ENCODE data around the gene CDKN1A.
A peak's percentile ranks its signal among the peaks of the same experiment; 100 is the strongest.

CDKN1A gene

DNA sequence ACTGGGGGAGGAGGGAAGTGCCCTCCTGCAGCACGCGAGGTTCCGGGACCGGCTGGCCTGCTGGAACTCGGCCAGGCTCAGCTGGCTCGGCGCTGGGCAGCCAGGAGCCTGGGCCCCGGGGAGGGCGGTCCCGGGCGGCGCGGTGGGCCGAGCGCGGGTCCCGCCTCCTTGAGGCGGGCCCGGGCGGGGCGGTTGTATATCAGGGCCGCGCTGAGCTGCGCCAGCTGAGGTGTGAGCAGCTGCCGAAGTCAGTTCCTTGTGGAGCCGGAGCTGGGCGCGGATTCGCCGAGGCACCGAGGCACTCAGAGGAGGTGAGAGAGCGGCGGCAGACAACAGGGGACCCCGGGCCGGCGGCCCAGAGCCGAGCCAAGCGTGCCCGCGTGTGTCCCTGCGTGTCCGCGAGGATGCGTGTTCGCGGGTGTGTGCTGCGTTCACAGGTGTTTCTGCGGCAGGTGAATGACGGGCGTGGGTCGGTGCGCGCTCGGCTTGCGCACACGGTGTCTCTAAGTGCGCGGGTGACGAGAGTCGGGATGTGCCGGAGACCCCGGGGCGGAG, at the start of gene CDKN1A:
CDKN1A (plus strand) TSS at position 227 of the 555 bp plus-strand sequence. CDS start 5,388 bp downstream, outside the sequence.
- peak within 1 kb of the TSS; percentile 95 to 97 for H3K27ac Mint-ChIP-seq
- DNase-seq (peak; percentile 79), ATAC-seq (peak; percentile 74)
- H3K27me3 Mint-ChIP-seq = peaks cover 16% of the 10 kb centered on the region
- peaks cover 73% of the 10 kb centered on the region for H3K4me1 Mint-ChIP-seq
- peak within 1 kb of the TSS; percentile 98 to 100 for H3K4me3 Mint-ChIP-seq
- H3K9me3 Mint-ChIP-seq = no peaks in the 10 kb centered on the region

DNA sequence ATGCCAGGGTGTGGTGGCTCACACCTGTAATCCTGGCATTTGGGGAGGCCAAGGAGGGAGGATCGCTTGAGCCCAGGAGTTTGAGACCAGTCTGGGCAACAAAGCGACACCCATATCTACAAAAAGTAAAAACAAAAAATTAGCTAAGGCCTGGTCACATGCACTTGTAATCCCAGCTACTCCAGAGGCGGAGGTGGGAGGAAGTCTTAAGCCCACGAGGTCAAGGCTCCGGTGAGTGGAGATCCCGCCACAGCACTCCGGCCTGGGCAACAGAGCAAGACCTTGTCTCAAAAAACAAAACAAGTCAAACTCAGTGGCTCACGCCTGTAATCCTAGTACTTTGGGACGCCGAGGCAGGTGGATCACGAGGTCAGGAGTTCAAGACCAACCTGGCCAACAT, 48.7 kb upstream of the CDKN1A start:
- Mint-ChIP-seq H3K9me3 (no peaks in the 10 kb centered on the region), H3K4me1 (peaks cover 16% of the 10 kb centered on the region), H3K27me3 (no peaks in the 10 kb centered on the region), H3K4me3 (no peak overlapping the region), H3K27ac (no peak overlapping the region)
- no peak for DNase-seq
- no peak for ATAC-seq

DNA sequence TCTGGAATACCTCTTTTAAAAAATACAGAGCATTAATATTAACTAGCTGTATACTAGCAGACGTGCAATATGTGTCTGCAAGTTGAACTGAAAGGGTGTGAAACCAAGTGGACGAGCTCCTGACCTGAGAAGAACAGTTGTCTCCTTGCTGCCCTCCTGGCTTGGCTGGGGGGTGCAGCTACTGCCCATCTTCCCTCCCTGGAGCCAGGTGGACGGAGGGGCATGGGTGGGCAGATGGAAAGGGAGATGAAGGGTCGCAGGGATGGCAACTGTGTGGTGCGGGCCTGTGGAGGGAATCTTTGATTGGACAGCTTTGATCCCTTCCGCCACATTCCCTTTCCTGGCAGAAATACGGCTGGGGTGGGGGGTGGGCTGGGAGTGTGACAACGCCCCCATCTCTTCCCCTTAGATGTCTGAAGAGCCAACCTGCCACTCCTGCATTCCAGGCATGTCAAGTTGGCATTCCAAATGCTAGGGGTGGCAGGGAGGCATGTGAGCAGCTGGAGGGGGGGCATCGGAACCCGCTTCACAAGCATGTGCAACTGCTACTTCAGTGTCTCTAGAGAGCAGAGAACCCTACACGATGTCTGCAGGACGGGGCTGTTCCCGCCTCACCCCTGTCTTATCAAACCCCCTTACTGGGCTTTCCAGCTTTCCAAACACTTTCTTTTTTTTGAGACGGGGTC, 47.0 kb upstream of the CDKN1A start:
- ATAC-seq = no peak
- Mint-ChIP-seq H3K4me3 (no peak overlapping the region), H3K4me1 (peaks cover 10% of the 10 kb centered on the region), H3K9me3 (no peaks in the 10 kb centered on the region), H3K27ac (no peak overlapping the region), H3K27me3 (no peaks in the 10 kb centered on the region)
- no peak for DNase-seq

DNA sequence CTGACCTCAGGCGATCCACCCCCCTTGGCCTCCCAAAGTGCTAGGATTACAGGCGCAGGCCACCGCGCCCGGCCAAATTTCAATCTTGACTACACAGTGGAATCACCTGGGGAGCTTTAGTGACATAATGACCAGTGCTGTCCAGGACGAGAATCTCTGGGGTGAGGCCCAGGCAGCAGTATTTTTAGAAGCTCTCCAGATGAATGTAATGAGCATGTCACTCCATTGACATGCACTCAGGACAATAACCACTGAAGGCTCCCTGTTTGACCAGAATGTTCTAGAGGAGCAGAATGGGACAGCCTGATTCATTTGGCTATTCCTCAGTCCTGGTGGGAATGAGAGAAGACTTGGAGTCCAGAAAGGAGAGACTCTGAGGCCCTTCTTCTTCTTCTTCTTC, 45.1 kb upstream of the CDKN1A start:
- no peak overlapping the region for H3K4me3 Mint-ChIP-seq
- DNase-seq = no peak
- H3K9me3 Mint-ChIP-seq = no peaks in the 10 kb centered on the region
- H3K27me3 Mint-ChIP-seq = peaks cover 7% of the 10 kb centered on the region
- H3K4me1 Mint-ChIP-seq = no peaks in the 10 kb centered on the region
- no peak for ATAC-seq
- H3K27ac Mint-ChIP-seq = peak overlapping the region in 1 of 2 donors; percentile 10

DNA sequence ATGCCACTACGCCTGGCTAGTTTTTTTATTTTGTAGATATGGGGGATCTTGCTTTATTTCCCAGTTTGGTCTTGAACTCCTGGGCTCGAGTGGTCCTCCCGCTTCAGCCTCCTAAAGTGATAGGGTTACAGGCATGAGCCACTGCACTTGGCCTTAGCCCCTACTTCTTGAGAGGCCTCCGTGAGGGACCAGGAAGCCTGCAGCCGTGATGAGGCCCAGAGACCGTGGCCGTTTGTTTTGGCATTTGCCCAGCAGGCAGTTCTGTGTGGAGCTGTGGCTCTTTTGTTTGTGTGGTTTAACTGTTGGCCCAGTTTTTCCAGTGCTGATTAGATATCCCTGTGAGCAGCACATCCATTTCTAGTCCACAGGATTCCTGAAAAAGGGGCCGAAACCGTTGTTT, 44.6 kb upstream of the CDKN1A start:
- H3K4me1 Mint-ChIP-seq = no peaks in the 10 kb centered on the region
- peaks cover 7% of the 10 kb centered on the region for H3K27me3 Mint-ChIP-seq
- no peak for ATAC-seq
- H3K9me3 Mint-ChIP-seq = no peaks in the 10 kb centered on the region
- H3K27ac Mint-ChIP-seq = peak overlapping the region in 1 of 2 donors; percentile 33
- DNase-seq = no peak
- H3K4me3 Mint-ChIP-seq = no peak overlapping the region

DNA sequence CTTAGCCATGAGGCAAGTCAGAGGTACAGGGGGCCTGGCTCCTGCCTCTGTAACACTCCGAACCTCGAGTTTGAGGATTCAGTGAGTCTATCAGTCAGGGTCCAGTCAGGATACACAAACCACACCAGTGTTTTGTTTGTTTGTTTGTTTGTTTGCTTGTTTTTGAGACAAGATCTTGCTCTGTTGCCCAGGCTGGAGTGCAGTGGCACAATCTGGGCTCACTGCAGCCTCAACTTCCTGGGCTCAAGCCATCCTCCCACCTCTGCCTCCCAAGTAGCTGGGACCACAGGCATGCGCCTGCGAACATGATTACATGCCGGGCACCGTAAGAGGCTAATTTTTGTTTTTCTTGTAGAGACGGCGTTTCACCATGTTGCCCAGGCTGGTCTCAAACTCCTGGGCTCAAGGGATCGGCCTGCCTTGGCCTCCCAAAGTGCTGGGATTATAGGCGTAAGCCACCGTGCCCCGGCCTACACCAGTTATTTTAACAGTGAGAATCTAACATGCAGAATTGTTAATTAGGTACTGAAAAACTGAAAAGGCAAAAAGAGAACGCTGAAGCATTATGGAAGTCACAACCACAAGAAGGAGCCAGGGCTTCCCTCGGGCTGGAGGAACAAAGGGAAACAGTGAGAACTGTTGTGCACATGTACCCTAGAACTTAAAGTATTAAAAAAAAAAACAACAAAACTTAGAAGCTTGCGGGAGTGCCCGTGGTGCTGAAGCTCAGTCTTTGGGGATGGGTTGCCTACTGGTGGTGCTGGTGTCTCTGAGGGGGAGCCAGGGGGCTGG, 44.0 kb upstream of the CDKN1A start:
- DNase-seq (no peak), ATAC-seq (no peak)
- Mint-ChIP-seq H3K4me1 (no peaks in the 10 kb centered on the region), H3K4me3 (no peak overlapping the region), H3K9me3 (no peaks in the 10 kb centered on the region), H3K27me3 (peaks cover 7% of the 10 kb centered on the region), H3K27ac (no peak overlapping the region)

DNA sequence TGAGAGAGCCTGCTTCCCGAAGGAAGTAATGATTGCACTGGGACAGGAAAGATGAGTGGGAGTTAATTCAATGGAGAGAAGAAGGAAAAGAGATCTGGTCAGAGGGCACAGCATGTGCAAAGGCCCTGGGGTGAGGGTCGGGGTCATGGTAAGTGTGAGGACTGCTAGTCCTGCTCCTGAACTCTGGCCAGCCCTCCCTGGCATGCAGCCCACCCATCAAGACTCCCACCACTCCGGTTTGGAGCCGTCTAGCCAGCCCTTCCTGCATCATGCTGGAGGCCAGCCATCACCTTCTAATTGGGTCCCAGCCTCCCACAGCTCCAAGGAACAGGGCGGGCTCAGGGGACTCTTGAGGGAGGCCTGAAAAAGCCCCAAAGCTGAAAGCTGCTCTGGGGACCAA, 42.2 kb upstream of the CDKN1A start:
- no peak overlapping the region for H3K4me3 Mint-ChIP-seq
- no peaks in the 10 kb centered on the region for H3K9me3 Mint-ChIP-seq
- H3K27ac Mint-ChIP-seq = no peak overlapping the region
- H3K4me1 Mint-ChIP-seq = no peaks in the 10 kb centered on the region
- DNase-seq (no peak), ATAC-seq (no peak)
- peaks cover 7% of the 10 kb centered on the region for H3K27me3 Mint-ChIP-seq

DNA sequence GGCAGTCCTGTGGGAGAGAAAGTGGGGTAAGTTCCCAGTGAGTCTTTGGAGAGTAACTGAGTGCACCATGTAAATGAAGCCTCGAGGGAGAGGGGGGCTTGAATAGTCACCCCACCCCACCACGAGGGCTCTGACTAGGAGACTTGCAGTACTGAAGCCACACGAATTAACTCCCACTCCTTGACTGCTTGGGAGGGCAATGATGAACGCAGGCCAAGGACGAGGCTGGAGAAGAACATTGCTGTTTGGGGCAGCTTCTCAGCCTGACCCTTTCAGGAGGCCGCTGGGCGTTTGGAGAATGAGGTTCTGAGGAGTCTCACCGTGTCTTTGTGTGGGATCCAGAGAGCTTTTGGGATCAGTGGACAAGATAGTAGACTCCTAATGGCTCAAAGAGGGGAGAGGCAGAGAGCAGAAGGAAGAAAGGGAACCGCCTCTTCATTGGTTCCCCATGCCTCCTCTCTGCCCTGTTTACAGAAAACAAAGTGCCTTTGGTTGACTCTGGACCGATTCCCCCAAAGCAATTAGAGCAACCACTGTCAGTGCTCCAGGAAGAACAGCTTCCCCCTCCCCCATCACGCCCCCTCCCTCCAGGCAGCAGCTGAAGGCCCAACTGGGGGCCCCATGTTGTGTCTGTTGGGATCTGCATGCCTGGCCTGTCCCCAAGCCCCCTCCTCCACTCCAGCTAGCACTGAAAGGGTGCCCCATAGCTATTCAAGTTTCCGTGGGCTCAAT, 41.7 kb upstream of the CDKN1A start:
- Mint-ChIP-seq H3K27ac (no peak overlapping the region), H3K9me3 (no peaks in the 10 kb centered on the region), H3K4me3 (no peak overlapping the region), H3K4me1 (no peaks in the 10 kb centered on the region), H3K27me3 (peaks cover 7% of the 10 kb centered on the region)
- ATAC-seq (no peak), DNase-seq (no peak)

DNA sequence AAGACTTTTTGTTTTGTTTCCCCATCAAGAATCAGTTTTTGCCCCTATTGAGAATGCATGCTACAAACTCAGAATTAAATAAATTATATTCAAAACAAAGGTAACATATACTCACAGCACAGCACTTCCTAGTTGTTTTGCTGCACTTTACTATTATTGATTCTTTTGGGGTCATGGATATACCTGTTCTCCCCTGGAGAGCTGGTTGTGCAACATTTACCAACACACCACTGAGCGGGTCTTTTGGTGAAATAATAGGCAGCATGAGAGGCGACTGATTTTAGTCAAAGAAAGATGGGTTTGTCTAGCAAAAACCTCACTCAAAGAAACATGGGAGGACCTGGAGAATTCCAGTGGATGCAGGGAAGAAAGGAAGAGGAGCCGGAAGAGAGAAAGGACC, 39.9 kb upstream of the CDKN1A start:
- Mint-ChIP-seq H3K9me3 (no peaks in the 10 kb centered on the region), H3K4me1 (no peaks in the 10 kb centered on the region), H3K27me3 (peaks cover 7% of the 10 kb centered on the region), H3K4me3 (no peak overlapping the region), H3K27ac (no peak overlapping the region)
- no peak for ATAC-seq
- no peak for DNase-seq

DNA sequence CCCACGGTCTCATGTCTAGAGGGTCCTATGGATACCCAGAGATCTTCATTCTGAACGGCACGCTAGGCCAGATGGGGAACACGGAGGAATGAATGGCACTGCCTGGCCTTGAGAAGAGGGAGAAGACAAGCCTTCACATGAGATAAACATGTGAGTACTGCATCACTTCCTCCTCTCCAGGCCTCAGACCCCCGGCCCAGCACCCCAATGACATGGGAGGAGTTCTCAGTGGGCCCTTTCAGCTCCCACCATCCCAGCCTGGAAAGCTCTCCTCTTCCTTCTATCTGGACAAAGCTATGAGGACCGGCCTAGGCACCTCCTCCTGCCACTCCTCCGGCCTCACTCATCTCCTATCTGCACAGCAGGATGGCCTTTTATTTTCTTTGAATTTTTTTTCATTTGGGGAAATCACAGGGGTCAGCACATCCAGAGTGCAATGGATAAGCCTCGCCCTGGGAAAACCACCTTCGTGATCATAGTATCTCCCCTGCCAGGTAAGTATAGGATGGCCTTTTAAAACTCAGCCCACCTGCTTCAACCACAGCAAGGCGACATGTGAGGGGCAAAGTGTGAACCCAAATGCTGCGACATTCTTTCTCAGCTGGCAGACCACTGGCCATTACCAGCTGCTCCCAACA, 39.2 kb upstream of the CDKN1A start:
- Mint-ChIP-seq H3K4me3 (no peak overlapping the region), H3K27me3 (peaks cover 7% of the 10 kb centered on the region), H3K27ac (peak overlapping the region in 1 of 2 donors; percentile 42), H3K4me1 (no peaks in the 10 kb centered on the region), H3K9me3 (no peaks in the 10 kb centered on the region)
- DNase-seq (no peak), ATAC-seq (no peak)

DNA sequence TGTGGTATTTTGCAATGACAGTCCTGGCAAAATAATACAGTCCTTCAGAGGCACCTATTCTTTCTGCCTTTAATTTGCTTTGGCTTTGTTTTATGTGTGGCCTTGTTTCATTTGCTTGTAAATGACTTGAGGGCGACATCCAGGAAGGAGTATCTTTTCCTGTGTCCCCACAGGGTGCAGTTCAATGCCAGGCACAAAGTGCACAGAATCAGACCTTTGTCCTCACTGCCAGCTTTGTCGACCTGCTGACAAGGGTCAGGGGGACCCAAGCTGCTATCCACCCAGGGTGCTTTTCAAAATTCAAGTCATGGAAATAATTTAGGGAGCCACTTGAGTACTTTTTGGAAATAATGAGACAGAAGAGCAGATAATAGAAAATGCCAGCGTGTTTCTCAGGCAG, 37.0 kb upstream of the CDKN1A start:
- ATAC-seq = no peak
- no peaks in the 10 kb centered on the region for H3K9me3 Mint-ChIP-seq
- no peak overlapping the region for H3K27ac Mint-ChIP-seq
- peaks cover 7% of the 10 kb centered on the region for H3K27me3 Mint-ChIP-seq
- no peak for DNase-seq
- no peak overlapping the region for H3K4me3 Mint-ChIP-seq
- no peaks in the 10 kb centered on the region for H3K4me1 Mint-ChIP-seq

DNA sequence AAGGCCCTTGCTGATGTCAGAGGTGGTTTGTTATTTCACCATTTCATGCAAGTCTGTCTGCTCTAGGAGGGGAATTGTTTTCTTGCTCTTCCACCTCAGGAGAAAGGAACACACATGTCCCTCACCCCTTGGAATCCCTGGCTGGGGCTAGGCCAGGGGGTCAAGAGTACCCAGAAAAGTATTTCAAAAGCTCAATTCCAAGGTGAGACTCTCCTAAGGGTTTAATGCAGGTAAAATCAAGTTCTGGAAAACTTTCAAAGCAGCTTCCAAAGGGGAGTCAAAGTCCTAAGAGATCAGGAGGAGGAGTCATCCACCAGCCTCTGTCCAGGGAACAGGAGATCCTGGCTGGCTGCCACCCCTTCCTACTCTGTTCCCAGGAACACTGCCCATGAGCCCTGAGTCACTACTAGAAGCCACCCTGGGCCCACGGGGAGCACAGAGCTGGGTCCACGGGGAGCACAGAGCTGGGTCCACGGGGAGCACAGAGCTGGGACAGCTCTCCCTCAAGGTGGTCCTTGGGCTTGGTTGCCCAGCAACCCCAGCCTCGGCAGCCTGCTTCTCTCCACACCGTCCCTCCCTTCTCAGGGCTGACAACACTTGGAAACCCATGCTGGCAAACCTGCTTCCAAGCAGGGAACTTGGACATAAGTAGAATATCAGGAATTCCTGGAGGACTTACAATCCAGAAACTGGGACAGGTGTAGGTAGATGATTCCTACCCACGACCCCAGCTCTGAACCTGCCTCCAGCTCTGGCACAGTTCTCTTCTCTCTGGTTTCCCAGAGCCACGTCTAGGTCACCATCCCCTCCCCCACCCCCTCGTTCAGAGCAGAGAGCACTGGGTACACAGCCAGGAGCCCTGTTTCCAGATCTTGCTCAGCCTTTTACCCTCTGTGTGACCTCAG, 35.3 kb upstream of the CDKN1A start:
- no peaks in the 10 kb centered on the region for H3K27me3 Mint-ChIP-seq
- ATAC-seq = no peak
- DNase-seq = no peak
- peak overlapping the region in 1 of 2 donors; percentile 46 for H3K27ac Mint-ChIP-seq
- H3K4me3 Mint-ChIP-seq = no peak overlapping the region
- H3K4me1 Mint-ChIP-seq = no peaks in the 10 kb centered on the region
- no peaks in the 10 kb centered on the region for H3K9me3 Mint-ChIP-seq

DNA sequence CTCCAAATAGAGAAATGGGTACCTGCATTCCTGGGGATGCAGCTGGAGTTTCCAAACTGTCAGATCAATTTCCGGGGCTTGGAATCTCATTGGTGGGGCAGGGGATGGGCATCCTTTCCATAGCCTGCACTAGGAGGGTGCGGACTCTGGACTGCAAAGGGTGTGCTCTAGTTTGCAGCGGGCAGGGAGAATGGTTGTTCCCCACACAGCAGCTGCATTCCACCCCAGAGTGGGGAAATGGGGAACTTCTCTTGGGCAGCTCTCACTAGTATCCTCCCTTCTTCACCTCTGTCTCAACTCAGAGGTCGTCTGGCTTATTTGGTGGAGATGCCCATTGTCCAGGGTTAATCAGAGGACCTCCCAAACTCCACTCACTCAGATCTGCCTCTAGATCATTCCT, 34.5 kb upstream of the CDKN1A start:
- H3K4me3 Mint-ChIP-seq = no peak overlapping the region
- no peaks in the 10 kb centered on the region for H3K27me3 Mint-ChIP-seq
- no peak overlapping the region for H3K27ac Mint-ChIP-seq
- no peaks in the 10 kb centered on the region for H3K4me1 Mint-ChIP-seq
- ATAC-seq (no peak), DNase-seq (no peak)
- no peaks in the 10 kb centered on the region for H3K9me3 Mint-ChIP-seq

DNA sequence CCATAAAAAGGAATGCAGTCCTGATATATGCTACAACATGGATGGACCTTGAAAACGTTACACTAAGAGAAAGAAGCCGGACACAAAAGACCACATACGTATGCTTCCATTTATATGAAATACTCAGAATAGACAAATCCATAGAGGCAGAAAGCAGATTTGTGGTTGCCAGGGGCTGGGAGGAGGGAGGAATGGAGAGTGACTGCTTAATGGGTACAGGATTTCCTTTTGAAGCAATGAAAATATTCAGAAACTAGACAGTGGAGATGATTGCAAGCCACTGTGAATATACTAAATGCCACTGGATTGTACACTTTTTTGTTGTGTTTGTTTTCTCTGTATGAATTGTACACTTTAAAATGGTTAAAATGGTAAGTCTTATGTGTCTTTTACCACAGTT, 29.4 kb upstream of the CDKN1A start:
- H3K27me3 Mint-ChIP-seq = peaks cover 8% of the 10 kb centered on the region
- H3K4me3 Mint-ChIP-seq = no peak overlapping the region
- no peak for ATAC-seq
- DNase-seq = no peak
- no peaks in the 10 kb centered on the region for H3K4me1 Mint-ChIP-seq
- H3K27ac Mint-ChIP-seq = no peak overlapping the region
- H3K9me3 Mint-ChIP-seq = no peaks in the 10 kb centered on the region
